HFFc6 (cell line): ENCODE measurements around the gene DPYSL4. TPM values are rescaled to one million over a fixed set of nuclear protein-coding genes. Genes with fewer than 3 reads are reported as not detected.

Source experiments
- DNase-seq: peaks from one replicate; pipeline ENCODE4 v3.0.0-alpha.2; 2018
- H3K27ac Mint-ChIP-seq: 2 replicates; pipeline ENCODE4 v1.8.0; 2020; ENCODE audit warnings: mild to moderate bottlenecking, mixed read lengths
- H3K27me3 Mint-ChIP-seq: 2 replicates; pipeline ENCODE4 v1.8.0; 2021; ENCODE audit warnings: mild to moderate bottlenecking, moderate library complexity, mixed read lengths; ENCODE audit not compliant: insufficient read depth
- H3K36me3 Mint-ChIP-seq: 2 replicates; pipeline ENCODE4 v1.8.0; 2021; ENCODE audit warnings: low read depth, mixed read lengths
- H3K4me1 Mint-ChIP-seq: 2 replicates; pipeline ENCODE4 v1.8.0; 2020; ENCODE audit warnings: low read depth, mixed read lengths
- H3K4me3 Mint-ChIP-seq: 2 replicates; pipeline ENCODE4 v1.8.0; 2020; ENCODE audit warnings: mild to moderate bottlenecking, moderate library complexity, mixed read lengths
- H3K9me3 Mint-ChIP-seq: 2 replicates; pipeline ENCODE4 v1.8.0; 2020; ENCODE audit warnings: mild to moderate bottlenecking, mixed read lengths
- CTCF ChIP-seq: fragments of 200-600 bp; sonication (generic); IDR thresholded peaks from 2 replicates; pipeline ENCODE4 v1.5.0; 2021; ENCODE audit warnings: antibody characterized with exemption, mild to moderate bottlenecking
- total RNA-seq, 6 experiments: library from RNA; stranded (reverse); fragmentation: NEBNext Ultra II Directional; extraction: Animal tissue kit (Norgen Biotek cat#: 25700); gene quantifications; 2 replicates in 1 of 6; 3 replicates in 5 of 6; pipeline ENCODE4 v1.2.3, GENCODE V29; 2021

The DPYSL4 gene
- total RNA-seq, 6 experiments from 2014 or later: 0.13 to 2.4 (median 0.34) TPM

GRCh38 chr10:132182591-132182990 lies 4.2 kb upstream of the DPYSL4 start:
- Mint-ChIP-seq H3K36me3 (no peaks in the 10 kb centered on the region), H3K27me3 (peaks cover 13% of the 10 kb centered on the region), H3K27ac (no peak overlapping the region), H3K9me3 (no peaks in the 10 kb centered on the region; the same call in 1 of the 2 replicates), H3K4me1 (no peaks in the 10 kb centered on the region), H3K4me3 (no peak overlapping the region)
- DNase-seq: no peak
- no peak for TF ChIP-seq CTCF

DNA sequence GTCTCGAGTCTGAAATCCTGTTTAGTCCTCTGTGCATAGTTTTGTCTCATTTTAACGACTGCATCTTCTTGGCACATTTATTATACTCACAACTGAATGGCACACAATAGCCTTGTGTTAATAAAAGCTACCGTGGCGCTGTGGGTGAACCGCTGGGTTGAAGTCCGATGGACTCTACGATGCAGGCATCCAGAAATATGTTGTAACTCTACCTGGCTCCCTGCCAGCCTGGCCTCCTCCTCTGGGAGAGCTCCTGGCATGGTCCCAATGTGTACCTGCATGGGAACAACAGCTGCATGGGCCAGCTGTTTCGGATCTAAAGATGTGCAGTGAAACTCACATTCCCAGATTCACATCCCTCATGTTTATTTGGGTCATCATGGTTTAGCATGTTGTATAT lies 3.7 kb upstream of the DPYSL4 start:
- DNase-seq: no peak
- no peaks in the 10 kb centered on the region for H3K36me3 Mint-ChIP-seq
- peaks cover 15% of the 10 kb centered on the region for H3K27me3 Mint-ChIP-seq
- no peaks in the 10 kb centered on the region for H3K4me1 Mint-ChIP-seq
- H3K27ac Mint-ChIP-seq: no peak overlapping the region
- H3K4me3 Mint-ChIP-seq: no peak overlapping the region
- H3K9me3 Mint-ChIP-seq: no peaks in the 10 kb centered on the region; the same call in 1 of the 2 replicates
- TF ChIP-seq CTCF: no peak

- H3K4me3 Mint-ChIP-seq: no peak overlapping the region
- peaks cover 30% of the 10 kb centered on the region for H3K27me3 Mint-ChIP-seq
- H3K4me1 Mint-ChIP-seq: no peaks in the 10 kb centered on the region
- TF ChIP-seq CTCF: no peak
- DNase-seq: no peak
- no peaks in the 10 kb centered on the region; the same call in 1 of the 2 replicates for H3K9me3 Mint-ChIP-seq
- H3K36me3 Mint-ChIP-seq: no peaks in the 10 kb centered on the region
- H3K27ac Mint-ChIP-seq: no peak overlapping the region
These were observed 1.7 kb upstream of the DPYSL4 start for GRCh38 chr10:132184816-132185593.

GRCh38 chr10:132185601-132186487 lies 904 bp upstream of the DPYSL4 start:
- no peaks in the 10 kb centered on the region for H3K4me1 Mint-ChIP-seq
- no peaks in the 10 kb centered on the region for H3K36me3 Mint-ChIP-seq
- H3K9me3 Mint-ChIP-seq: no peaks in the 10 kb centered on the region; the same call in 1 of the 2 replicates
- no peak overlapping the region for H3K27ac Mint-ChIP-seq
- H3K27me3 Mint-ChIP-seq: peaks cover 37% of the 10 kb centered on the region
- no peak for DNase-seq
- H3K4me3 Mint-ChIP-seq: no peak overlapping the region
- TF ChIP-seq CTCF: no peak

GRCh38 chr10:132187430-132188138 lies 836 bp downstream of the DPYSL4 start:
- Mint-ChIP-seq H3K27me3 (peaks cover 38% of the 10 kb centered on the region), H3K27ac (no peak overlapping the region), H3K9me3 (no peaks in the 10 kb centered on the region; the same call in 1 of the 2 replicates), H3K4me1 (no peaks in the 10 kb centered on the region), H3K4me3 (no peak overlapping the region), H3K36me3 (no peaks in the 10 kb centered on the region)
- TF ChIP-seq CTCF: no peak
- no peak for DNase-seq
